NCI-H128 (cell line): ENCODE measurements around the gene GRIN3B.

Experiments
- DNase-seq: peaks from one replicate; lab custom pipeline; 2025; ENCODE audit not compliant: unreplicated experiment; lab: John Stamatoyannopoulos, UW

The GRIN3B gene

DNA sequence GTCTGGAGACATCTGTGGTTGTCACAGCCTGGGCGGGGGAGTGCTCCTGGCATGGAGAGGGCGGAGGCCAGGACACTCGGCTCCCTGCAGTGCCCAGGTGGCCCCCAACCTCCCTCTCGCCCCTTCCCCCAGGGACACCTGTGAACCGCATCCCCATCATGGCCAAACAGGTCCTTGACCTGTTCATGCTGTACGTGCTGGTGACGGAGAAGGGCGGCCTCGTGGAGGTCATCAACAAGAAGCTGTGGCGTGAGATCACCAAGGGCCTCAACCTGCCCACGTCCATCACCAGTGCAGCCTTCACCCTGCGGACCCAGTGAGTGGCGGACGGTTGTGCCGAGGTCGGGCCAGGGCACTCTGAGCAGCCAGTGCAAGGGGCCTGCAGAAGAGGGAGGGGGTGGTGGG lies 36.1 kb upstream of the GRIN3B start:
- DNase-seq: no peak

DNA sequence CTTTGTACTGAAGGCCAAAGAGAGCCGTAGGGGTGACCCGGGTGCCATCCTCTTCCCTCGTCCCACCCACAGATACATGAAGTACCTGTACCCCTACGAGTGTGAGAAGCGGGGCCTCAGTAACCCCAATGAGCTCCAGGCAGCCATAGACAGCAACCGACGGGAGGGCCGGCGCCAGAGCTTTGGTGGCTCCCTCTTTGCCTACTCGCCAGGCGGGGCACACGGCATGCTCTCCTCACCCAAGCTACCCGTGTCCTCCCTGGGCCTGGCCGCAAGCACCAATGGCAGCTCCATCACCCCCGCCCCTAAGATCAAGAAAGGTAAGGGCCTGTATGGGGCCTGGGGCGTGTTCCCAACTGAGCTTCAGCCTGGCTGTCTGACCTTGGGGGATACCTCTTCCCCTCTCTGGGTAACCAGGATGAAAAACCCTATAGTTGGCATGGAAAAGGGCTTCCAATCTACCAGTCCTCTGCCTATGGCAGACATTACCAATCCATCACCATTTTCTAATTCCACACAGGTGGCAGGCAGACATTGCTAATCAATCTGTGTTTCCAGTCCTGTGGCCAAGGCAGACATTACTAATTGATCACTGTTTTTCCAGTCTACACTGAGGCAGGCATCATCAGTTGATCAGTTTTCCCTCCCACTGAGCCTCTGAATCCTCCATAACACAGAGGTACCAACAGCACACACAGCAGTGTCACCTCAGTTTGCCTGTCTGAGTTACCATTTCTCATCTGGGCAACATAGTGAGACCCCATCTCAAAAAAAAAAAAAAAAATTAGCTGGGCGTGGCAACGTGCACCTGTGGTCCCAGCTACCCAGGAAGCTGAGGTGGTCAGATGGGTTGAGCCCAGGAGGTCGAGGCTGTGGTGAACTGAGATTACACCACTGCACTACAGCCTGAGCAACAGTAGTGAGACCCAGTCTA lies 35.2 kb upstream of the GRIN3B start:
- no peak for DNase-seq

DNA sequence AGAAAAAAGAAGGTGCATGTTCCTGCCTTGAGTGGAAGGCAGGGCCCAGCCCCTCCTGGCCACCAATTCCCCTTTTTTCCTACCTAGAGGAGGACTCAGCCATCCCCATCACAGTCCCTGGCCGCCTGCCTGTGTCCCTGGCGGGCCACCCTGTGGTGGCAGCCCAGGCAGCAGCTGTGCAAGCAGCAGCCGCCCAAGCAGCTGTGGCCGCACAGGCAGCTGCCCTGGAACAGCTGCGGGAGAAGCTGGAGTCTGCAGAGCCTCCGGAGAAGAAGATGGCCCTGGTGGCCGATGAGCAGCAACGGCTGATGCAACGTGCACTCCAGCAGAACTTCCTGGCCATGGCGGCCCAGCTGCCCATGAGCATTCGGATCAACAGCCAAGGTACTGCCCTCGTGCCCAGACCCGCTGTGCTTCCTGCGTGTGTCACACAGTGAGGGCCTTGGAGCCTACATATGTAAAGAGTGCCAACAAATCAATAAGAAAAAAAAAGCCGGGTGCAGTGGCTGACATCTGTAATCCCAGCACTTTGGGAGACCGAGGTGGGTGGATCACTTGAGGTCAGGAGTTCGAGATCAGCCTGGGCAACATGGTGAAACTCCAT lies 33.6 kb upstream of the GRIN3B start:
- DNase-seq: no peak

DNA sequence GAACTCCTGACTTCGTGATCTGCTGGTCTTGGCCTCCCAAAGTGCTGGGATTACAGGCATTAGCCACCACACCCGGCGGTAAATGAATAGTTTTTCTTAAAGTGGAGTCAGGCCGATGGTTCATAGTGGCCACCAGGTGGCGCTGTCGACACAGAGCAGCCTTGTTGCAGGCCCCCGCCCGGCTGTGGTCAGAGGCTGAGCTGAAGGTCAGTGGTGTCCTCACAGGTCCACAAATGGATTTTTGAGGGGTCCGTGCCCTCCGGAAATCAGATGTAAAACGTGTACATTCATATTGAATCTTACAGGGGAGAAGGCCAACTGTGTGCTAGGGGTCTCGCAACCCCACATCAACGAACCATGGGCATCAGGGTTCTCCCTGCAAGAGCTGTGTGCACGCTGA lies 29.5 kb upstream of the GRIN3B start:
- no peak for DNase-seq

DNA sequence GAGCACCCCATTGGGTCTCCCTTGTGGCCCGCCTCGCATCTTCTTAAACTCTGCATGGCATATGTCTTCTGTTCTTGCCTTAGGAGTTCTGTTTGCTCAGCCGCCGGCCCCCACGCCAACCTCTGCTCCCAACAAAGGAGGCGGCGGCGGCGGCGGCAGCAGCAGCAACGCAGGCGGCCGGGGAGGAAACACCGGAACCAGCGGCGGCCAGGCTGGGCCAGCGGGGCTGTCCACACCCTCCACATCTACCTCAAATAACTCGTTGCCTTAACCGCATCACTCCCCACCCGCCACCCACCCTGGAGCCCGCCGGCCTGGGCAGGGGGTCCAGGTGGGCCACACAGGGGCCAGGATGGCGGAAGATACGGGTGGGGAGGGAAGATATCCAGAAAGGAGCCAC lies 28.4 kb upstream of the GRIN3B start:
- no peak for DNase-seq

DNA sequence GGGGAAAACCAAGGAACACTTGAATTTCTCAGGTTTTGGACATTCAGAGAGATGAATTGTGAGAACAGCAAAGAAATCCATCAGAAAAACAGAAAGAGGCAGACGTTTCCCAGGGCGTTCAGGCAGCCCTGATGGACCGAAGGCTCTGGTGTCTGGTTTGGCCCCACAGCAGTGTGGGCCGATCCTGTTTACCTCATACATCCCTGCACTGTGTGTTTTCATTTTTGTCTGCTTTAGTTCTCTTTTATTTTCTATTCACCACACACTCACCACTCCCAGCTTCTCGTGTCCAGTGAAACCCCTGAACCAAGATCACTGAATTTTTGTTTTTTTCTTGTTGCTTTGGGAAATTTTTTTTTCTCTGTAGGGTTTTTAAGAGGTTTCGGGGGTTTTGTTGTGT lies 27.9 kb upstream of the GRIN3B start:
- no peak for DNase-seq

DNA sequence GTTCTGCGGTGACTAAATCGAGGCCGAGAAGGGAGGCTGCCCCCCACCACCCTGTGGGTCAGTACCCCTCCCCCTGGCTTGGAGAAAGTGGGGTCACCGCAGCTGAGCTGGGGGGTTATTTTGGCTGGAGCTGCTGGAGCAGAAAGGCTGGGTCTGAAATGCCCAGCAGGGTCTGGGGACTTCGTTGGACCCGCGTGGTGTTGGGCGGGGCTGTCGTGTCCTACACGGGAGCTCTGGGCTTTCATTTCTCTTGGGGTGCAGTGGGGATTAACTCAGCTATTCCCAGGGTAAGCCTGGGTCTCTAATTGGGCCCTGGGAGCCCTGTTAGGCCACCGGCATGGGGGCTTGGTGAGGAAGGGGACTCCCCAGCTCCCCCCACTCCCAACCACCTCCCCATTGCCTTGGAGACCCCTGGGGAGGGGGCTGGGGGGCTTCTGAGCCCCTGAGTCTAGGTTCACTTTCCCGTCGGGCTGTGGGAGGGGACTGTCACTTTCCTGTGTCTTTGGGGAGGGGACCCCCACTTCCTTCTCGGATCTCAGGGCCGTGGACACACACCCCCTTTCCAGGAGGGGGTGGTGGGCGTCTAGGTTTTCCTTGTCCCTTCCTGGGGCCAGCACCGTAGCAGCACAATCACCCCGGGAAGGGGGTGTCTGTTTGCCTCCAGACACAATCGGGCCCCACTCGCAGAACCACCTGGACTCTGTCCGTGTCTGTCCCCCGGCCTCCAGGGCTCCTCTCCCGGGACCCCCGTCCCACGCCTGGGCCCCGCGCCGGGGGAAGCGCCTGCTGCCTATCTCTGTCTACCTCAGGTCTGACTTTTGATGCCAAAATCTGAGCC lies 26.3 kb upstream of the GRIN3B start:
- DNase-seq: no peak

DNA sequence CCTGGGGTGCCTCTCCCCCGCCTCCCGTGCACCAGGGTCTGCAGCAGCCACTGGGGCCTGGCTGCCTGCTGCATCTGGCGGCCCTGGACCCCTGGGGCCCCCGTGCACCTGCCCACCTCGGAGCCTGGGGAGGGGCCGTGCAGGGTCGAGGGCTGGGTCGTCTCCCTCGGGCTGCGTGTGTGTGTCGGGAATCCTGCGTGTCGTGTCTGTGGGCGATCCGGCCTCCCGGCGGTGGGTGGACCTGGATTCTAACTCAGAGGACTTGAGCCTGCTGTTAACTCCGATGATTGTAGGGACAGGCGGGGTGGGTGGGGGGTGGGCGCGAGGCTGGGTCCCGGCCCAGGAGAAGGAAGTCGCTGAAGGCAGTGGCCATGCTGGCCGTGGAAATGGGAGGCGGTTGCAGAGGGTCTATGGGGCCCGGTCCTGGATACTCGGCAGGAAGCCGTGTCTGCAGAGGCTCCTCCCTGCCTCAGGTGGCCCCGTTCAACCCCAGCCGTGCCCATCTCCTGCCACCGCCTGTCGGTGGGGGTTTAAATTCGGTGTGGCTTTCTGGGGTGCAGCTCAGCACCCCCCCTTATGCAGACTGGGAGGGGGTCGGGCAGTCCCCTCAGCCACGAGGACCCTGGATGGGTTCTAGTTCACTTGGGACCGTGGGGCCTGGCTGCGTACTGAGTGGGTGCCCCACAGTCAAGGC lies 25.5 kb upstream of the GRIN3B start:
- DNase-seq: no peak

DNA sequence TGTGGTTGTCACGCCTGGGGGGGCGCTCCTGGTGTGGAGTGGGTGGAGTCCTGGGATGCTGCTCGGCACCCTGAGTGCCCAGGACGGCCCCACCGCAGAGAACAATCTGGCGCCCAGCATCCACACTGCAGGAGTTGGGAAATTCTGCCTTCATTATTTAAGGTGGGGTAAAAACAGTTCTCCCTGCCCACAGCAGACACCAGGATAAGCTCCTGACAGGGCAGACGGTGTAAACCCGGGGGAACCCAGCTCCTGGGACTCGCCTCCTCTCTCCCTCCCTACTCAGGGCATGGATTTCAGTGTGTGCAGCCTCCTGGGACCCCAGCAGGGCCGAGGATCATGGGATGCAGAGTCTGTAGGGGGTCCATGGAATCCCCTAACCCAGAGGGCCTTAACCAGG lies 23.7 kb upstream of the GRIN3B start:
- no peak for DNase-seq

DNA sequence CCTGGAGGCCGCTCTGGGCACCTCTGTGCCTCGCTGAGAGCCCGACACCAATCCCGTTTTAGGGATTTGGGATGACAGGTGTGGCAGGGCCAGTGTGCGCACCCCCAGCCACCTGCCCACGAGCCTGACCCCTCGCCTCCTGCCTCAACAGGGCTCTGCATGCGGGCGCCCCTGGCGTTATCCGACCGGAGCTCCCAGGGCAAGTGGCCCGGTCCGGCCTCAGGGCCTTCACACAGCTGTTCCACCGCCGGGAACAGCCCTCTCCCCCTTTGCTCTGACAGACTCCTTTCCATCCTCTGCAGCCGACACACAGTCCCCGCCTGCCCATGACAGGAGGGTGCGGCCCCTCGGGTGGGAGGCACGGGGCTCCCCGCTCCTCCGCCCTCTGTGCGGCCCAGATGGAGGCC lies 23.2 kb upstream of the GRIN3B start:
- DNase-seq: no peak

DNA sequence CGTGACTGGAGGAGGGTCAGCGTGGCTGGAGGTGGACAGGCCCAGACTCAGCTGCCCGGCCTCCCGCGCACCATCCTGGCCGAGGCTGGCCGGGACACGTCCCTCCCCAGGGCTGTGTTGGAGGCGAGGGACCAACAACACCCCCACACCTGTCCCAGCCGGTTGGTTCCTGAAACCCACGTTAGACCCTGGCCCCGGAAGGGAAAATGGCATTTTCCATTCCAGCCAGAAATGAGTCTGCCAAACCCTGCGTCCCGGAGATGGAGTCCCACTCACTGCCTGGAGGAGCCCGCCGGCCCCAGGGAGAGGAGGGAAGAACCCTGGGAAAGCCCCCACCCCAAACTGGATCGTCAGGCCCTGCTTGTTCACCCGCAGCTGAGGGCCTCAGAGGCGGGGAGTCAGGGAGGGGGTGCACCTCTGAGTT lies 20.9 kb upstream of the GRIN3B start:
- DNase-seq: no peak

DNA sequence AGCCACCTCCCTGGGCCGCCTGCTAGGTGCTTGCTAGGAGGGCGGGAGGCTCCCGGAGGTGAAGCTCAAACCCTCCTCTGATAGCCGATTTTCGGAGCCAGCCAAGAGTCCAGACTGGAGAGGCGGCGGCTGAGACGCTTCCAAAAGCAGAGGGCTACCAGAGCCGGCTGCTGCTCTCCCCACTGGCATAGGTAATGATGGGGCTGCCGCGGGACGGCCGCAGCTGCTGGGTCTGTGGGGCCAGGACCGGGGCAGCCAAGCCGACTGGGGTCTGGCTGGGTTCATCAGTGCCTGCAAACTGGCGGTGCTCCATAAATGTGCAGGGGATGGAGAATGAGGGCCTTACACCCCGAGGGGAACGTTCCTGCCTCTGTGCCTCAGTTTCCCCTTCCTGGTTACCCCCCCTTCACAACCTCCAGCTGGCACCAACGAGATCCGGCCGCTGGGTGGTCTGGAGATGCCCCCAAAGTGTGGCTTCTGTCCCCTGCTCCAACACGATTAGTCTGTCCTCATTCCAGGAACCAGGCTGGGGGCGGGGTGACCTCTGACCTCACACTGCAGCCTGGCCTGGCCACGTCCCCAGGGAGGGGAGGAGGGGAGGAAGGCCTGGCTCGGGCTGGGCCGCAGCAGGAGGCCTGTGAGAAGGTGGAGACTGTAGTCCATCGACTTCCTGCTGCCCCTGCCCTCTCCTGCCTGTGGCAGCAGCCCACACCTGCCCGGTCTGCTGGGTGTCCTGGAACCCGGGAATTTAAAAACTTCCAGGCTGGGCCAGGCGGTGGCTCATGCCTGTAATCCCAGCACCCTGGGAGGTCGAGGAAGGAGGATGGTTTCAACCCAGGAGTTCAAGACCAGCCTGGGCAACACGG lies 19.9 kb upstream of the GRIN3B start:
- DNase-seq: no peak

DNA sequence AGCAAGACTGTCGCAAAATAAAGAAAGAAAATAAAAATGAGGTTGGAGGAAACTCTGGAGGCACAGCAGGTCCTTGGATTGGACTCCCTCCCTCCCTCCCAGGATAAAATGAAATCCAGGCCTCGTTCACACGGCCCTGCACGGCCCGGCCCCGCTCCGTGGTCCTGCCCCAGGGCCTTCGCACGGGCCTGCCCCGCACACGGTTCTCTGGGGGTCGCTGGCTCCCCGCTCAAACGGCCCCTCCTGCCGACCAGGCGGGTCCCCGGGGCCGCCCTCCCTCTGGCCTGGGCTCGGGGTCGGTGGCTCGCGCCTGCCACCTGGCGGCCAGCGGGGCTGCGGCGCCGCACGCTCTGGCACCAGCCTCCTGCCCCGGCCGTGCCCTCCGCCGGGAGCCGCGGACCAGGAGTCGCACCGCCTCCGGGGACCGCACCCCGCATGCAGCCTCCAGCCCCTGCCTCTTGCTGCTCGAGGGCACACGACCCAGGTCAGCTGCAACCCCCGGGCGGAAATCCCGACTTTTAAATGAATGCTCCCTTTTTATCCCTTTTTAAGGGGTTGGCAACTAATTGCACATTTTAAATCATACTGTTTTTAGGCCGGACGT lies 17.6 kb upstream of the GRIN3B start:
- peak; percentile 44 for DNase-seq

DNA sequence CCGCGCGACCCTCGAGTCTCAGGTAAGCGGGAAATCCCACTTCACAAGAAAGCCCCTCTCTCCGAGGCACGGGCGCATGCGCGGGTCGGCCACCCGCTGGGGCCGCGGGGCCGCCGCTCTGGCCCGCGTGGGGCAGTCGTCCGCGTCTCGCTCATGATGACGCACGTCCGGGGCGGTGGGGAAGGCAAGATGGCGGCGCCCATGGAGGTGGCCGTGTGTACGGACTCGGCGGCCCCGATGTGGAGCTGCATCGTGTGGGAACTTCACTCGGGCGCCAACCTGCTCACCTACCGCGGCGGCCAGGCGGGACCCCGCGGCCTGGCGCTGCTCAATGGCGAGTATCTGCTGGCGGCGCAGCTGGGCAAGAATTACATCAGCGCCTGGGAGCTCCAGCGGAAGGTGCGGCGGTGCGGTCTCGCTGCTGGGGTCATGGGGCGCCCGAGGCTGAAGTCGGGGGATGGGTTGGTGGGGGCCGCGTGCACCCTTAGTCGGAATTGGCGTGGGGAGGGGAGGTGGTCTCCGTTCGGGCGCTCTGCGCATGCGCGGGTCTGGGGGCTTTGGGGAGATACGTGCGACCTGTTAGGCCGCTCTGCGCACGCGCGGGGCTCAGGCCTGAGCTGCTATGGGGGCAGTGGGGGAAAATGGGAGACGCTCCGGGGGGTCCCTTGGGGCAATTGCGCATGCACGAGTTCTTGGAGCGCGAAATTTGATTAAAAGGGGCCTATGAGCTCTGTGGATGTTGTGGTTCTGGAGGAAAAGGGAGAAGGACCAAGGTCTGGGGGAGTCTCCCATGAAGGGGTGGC lies 15.9 kb upstream of the GRIN3B start, which contains the start of gene WDR18:
TSS of gene WDR18 (plus strand) at position 181 of the 803 bp plus-strand sequence. CDS start at position 190, 9 bp downstream.
- peak; percentile 80 for DNase-seq

DNA sequence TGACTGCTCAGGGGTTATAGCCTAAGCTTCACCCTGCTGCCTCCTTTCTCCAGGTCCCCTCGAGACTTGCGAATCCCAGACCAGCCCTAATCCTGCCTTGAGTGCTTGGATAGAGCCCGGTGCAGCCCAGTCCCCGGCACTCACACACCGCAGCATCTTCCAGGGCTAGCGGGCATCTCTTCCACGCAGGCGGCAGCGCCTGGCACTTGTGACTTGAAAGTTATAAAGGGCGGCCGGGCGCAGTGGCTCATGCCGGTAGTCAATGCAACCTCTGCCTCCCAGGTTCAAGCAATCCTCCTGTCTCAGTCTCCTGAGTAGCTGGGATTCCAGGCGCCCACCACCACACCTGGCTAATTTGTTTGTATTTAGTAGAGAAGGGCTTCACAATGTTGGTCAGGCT lies 14.1 kb upstream of the GRIN3B start:
- DNase-seq: no peak

DNA sequence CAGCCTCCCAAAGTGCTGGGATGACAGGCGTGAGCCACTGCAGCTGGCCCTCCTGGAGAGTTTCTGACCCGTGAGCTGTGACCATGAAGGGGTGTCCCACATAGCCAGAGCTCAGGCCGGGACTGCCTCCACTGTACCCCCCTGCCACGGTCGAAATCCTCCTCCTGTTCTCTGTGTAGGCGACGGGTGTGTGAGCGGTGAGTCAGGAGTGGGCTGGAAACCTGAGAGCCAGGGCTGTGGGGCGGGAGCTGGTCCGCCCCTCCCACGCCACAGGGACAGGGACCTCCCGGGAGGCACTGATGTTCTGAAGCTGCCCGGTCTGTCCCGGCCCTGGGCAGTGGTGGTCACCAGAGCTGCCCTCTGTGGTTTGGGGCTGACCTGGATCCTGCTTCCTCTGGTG lies 12.1 kb upstream of the GRIN3B start:
- DNase-seq: no peak

DNA sequence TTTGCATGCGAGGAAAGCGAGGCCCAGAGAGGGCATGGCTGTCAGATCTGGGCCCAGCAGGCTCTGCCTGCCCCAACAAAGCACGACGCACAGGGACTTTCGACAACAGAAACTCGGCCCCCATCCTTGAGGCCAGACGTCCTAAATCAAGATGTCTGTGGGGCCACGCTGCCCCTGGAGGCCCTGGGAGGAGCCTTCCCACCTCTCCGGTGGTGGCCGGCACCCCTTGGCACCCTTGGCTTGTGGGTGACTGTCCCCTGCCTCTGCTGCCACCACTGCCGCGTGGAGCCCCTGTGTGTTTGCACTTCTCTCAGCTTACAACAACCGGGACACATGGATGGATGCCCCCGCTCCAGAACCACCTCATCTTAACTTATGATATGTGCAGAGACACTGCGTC lies 11.7 kb upstream of the GRIN3B start:
- DNase-seq: no peak

DNA sequence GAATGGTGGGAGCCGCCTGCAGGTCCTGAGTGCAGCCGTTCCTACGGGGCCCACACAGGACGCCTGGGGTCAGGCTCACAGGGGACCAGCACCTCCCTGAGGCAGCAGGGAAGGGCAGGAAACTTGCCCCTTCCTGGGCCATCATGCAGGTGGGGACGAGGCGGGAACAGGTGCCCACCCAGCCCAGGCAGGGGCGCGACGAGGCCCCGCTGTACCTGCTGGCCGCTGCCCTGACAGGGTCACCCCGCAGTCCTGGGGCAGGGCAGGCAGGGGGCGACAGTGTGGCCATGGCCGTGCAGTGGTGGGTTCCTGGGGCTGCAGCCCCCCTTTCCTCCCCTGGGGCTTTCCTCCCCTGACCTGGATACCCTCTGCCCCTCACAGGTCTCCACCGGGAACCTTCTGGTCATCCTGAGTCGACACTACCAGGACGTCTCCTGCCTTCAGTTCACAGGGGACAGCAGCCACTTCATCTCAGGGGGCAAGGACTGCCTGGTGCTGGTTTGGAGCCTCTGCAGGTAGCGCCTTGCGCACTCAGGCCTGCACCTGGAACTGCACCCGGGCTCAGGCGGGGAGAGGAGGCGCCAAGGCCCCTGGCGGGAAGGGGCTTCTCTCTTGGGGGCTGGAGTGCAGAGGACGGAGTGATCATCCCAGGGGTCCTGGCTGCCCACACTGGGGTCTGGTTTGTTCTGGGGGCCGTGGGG lies 10.7 kb upstream of the GRIN3B start:
- no peak for DNase-seq
